Left lobe of liver (tissue), 2 donors: Measurements from ENCODE around the gene ING5. TPM values are rescaled to one million over a fixed set of nuclear protein-coding genes. Genes with fewer than 3 reads are reported as not detected.
"Not testable (repeated sequence)": the region's sequence is repeated elsewhere in the genome, so short reads cannot be mapped to it uniquely, and the experiment has no call there.

Source experiments
- ATAC-seq: fragments of 200-7000 bp; cut with Tn5 transposase; one replicate; pipeline ENCODE4 v1.9.1; 2020; ENCODE audit warnings: mild to moderate bottlenecking, moderate library complexity
- DNase-seq: peaks from one replicate; pipeline ENCODE4 v3.0.0-alpha.2; 2020; ENCODE audit warnings: low spot score
- total RNA-seq: library from RNA; stranded (reverse); gene quantifications from one replicate; pipeline ENCODE4 v1.2.1, GENCODE V29; 2021
- donor health status: DM: no; HTN: no; CAD: no; lungs with moderate emphysema.
- donor health status: DM: no; HTN: yes; CAD: no.

The ING5 gene
- total RNA-seq, 1 donor from 2014 or later: 20.7 TPM

- ATAC-seq: no peak
- DNase-seq: no peak
Observed at GRCh38 chr2:241755777-241756176, 53.9 kb downstream of the ING5 start.

DNA sequence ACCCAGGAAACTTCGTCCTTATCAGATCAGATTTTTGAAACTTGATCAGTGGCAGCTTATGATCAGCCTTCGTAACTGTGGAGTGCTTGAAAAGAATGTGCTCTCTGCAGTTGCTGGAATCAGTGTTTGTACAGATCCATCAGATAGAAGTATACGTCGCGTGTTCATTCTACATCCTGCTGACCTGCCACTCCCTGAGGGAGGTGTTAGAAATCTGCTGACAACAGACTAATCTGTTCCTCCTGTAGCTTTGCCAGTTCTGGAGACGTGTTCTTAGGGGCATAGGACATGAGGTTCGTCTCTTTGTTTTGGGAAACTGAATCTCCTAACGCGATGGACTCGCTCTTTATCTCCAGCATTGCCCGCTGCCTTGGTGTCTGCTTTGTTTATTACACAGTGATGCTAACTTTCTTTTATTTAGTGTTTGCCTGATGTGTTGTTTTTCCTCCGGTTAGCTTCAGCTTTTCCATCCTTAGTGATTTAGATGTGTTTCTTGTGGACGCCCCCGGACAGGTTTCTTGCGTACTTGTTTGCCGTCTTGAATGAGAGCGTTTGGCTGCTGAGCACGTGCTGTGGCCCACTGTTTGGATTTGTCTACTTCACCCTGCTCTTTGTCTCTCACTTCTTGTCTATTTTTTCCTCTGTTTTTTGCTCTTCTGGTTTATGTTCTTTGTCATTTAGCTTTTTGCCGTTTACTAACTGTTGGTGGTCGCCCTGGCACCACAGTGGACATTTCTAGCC is 57.4 kb downstream of the ING5 start:
- DNase-seq (no peak), ATAC-seq (no peak)

GRCh38 chr2:241759893-241760292 is 58.1 kb downstream of the ING5 start:
- ATAC-seq, DNase-seq: not testable (repeated sequence)

DNA sequence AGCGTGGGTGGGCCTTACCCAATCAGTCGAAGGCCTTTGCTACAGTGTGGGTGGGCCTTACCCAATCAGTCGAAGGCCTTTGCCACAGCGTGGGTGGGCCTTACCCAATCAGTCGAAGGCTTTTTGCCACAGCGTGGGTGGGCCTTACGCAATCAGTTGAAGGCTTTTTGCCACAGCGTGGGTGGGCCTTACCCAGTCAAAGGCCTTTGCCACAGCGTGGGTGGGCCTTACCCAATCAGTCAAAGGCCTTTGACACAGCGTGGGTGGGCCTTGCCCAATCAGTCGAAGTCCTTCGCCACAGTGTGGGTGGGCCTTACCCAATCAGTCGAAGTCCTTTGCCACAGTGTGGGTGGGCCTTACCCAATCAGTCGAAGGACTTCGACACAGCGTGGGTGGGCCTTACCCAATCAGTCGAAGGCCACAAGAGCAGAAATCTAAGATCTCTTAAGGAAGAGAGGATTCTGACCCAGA is 58.5 kb downstream of the ING5 start:
- no peak for DNase-seq
- ATAC-seq: no peak

- DNase-seq (no peak), ATAC-seq (peak; percentile 53)
Observed at GRCh38 chr2:241762321-241762932, 60.6 kb downstream of the ING5 start.

DNA sequence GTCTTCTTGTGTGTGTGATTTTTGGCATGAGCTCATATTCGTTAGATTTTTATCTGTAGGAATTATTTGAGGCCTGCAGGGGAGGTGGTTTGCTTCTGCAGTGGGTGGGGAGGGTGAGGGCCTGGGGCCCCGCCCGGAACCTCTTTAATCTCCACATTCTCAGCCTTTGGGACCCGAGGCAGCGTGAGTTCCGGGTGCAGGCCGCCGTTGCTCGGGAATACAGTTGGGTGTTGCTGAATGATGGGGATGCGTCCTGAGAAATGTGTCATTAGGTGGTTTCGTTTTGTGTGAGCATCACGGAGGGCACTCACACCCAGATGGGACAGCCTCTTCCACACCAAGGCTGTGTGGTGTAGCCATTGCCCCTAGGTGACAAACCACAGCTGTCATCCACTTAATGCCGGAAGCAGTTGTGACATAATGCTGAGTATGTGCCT is 61.1 kb downstream of the ING5 start:
- DNase-seq: no peak
- ATAC-seq: peak; percentile 10

DNA sequence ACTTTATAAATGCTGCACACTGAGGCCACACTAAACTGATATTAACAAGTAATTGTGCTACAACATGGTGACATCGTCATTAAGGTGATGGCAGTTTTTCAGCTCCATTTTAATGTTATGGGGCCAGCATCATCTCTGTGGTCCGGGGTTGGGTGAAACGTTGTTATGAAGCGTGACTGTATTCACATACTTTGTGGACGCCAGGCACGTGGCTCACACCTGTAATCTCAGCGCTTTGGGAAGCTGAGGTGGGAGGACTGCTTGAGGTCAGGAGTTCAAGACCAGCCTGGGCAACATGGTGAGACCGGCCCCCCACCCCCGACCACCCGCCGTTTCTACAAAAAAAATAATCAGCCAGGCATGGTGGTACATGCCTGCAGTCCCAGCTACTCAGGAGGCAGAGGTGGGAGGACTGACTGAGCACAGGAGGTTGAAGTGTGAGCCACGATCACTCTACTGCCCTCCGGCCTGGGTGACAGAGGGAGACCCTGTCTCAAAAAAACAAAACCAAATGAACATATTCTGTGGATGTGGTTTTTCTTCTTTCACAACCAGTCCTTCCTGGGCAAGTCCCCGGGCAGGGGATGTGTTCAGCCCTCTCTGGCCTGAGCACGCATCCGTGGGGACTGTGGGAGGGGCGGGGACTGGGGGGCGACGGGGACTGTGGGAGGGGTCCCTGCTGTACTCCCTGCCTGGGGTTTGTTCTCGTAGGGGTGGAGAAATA is 61.9 kb downstream of the ING5 start:
- ATAC-seq (no peak), DNase-seq (no peak)

DNA sequence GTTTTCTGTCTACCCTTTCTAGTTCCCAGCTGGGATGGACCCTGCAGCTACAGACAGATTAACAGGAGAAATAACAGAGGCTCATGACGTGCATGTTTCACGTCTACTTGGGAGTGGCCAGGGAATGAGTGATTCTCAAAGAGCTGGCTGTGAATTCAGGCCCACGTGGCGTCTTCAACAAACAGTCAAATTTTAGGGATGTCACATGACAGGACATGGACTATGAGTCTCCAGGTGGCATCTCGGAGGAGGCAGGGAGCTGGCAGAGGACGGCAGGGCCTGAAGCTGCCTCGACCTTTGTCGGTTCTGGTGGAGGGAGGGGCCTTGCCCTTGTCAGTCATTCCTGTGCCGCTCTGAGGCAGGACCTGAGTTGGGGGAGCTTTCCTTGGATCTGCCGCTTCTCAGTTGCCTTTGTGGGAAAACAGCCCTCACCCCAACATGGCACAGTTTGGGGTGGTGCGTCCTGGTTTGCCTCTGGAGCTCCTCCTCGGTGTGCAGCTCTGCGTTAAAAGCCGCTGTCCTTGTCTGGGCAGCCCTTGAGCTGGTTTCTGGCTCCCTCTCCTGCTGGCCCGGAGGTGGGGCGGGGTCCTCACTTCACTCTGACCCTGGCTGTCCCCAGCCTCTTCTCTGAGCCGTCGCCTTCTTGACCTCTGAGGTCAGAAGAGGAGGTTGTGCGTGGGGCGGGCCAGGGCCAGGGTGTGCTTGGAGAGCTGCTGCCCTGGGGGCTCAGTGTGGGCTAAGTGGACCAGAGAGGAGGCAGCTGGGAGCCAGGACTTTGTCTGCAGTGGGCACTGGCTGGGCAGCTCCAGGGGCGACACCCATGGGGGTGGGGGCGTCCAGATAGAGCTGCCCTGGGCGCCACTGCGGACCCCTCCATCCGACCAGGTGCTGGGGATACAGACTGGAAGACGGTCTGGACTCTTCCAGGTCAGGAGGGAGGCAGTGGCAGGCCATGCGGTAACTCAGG is 62.7 kb downstream of the ING5 start:
- ATAC-seq (peak; percentile 9), DNase-seq (peak; percentile 40)

GRCh38 chr2:241767464-241768250 is 65.8 kb downstream of the ING5 start:
- no peak for ATAC-seq
- peak; percentile 46 for DNase-seq

DNA sequence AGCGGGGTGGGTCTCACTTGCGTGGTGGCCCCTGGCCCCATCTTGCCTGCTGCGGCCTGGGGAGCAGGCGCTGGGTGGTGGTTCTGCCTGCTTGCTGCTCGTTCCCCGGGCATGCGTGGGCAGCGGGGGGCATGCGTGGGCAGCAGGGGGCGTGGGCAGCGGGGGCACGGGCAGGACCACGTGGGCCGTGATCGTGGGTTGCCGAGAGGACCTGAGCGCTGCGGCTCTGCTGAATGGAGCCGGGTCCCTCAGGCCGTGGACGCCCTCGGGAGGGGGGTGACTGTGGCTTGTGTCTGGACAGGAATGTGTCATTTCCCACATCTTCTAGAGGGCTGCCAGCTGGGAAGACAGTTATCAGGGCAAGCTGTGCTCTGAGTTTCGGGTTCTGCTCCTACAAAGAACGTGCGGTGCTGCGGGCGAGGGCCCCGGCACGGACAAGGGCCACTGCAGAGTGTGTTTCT is 66.4 kb downstream of the ING5 start:
- DNase-seq: peak; percentile 45
- ATAC-seq: no peak

DNA sequence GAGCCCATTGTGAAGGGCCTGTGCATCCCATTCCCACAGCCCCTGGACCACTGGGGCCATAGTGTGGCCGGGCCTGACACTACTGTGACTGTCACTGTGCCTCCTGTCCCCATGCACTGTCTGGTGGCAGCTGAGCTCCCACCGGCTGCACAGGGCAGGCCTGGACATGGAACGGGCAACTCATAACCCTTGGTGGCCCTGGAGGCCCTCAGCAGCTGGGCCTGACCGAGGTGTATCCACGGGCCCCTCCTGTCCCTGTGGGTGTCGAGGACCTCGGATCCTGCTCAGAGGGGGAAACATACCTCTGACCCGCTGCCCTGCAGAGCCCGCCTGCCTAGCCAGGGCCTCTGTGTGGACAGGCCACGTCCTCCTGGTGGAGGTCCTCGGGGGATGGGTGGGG is 67.0 kb downstream of the ING5 start:
- ATAC-seq (no peak), DNase-seq (peak; percentile 37)

DNA sequence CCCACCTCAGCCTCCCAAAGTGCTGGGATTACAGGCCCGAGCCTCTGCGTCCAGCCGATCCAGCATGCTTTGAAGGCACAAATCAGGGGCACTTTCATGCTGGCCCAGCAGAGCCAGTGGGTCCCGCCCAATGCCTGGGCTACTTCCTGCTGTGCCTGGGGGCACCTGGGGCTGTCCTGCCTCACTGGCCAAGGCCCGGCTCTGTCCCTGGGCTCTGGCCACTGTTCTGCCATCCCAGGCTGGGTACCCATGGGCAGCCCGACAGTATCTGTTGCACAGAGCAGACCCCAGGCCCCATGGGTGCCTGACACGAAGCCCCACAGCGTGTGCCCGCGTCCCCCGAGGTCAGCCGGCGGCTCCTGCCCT is 68.0 kb downstream of the ING5 start:
- ATAC-seq (no peak), DNase-seq (no peak)

DNA sequence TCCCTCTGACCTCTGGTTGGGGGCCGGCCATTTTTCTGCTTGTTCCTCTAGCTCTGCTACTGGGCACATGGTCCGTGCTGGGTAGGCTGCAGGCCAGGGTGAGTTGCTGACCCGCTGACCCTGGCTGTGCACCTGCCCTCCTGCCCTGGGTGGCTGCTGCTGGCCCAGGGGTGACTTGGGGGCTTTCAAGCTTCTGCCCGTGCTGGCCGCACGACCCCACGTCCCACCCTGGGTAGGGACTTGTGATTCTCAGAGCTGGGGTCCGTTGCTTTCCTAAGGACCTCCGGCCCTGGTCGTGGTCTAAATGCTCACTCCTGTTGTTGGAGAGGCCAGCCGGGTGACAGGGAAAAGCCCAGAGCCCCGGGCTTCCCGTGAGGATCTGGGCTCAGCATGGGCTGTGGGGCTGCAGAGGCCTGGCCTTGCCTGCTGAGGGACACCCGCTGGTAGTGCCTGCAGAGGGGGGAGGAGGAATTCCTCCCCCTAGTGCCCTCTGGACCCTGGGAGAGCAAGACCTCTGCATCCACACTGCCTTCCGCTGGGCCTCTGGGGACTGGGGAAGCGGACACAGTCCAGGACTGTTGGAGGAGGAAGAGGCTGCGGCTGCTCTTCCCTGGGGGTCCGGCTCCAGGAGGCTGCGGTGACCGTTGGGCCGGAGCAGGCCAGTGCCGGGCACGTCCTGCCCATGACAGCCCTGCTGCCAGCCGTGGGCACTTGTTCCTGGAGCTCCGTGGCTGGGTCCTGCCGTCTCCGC is 68.5 kb downstream of the ING5 start:
- peak; percentile 84 for ATAC-seq
- DNase-seq: peak; percentile 87

GRCh38 chr2:241770936-241771285 is 69.1 kb downstream of the ING5 start:
- no peak for ATAC-seq
- DNase-seq: no peak

DNA sequence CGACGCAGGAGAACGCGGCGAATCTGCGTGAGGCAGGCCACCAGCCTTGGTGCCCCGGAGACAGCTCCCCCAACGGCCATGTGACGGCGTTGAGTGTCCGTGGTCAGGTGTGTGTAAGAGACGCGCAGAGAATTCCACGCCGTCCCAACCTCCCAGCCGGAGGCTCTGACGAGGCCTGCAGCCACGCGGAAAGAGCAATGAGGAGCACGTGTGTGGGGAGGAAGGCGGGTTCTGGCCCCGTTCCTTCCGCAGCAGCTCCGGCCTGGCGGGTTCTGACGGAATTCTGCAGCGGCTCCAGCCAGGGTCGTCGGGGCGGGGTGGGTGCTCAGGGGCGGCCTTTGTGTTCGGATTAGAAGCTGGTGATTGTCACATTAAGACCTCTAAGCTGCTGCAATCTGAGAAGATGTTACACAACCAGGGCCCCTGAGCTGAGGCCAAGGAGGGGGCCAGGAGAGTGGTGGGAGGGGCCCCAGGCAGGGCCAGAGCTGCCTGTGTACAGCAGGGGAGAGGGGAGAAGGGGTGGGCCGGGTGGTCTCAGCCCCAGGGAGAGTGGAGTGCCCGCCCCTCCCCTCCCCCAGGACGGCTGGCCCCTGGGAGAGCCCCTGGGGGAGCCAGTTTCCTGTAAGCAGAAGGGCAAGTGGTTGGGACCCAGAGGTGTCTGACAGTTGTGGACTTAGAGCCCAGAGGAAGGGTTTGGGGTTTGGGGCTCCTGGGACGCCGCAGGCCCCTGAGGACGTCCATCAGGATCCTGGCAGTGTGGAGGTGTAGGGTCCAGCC is 69.6 kb downstream of the ING5 start:
- ATAC-seq (no peak), DNase-seq (peak; percentile 52)

DNA sequence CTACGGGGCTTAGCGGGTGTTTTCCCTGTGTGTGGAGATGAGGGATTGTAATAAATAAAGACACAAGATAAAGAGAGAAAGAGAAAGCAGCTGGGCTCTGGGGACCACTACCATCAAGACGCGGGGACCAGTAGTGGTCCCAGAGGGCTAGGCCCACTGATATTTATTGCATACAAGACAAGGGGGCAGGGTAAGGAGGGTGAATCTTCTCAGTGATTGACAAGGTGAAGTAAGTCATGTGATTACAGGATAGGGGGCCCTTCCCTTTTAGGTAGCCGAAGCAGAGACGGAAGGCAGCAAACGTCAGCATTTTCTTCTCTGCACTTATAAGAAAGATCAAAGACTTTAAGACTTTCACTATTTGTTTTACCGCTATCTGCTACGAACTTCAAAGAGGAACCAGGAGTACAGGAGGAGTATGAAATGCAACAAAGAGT is 70.2 kb downstream of the ING5 start:
- ATAC-seq (no peak), DNase-seq (no peak)

DNA sequence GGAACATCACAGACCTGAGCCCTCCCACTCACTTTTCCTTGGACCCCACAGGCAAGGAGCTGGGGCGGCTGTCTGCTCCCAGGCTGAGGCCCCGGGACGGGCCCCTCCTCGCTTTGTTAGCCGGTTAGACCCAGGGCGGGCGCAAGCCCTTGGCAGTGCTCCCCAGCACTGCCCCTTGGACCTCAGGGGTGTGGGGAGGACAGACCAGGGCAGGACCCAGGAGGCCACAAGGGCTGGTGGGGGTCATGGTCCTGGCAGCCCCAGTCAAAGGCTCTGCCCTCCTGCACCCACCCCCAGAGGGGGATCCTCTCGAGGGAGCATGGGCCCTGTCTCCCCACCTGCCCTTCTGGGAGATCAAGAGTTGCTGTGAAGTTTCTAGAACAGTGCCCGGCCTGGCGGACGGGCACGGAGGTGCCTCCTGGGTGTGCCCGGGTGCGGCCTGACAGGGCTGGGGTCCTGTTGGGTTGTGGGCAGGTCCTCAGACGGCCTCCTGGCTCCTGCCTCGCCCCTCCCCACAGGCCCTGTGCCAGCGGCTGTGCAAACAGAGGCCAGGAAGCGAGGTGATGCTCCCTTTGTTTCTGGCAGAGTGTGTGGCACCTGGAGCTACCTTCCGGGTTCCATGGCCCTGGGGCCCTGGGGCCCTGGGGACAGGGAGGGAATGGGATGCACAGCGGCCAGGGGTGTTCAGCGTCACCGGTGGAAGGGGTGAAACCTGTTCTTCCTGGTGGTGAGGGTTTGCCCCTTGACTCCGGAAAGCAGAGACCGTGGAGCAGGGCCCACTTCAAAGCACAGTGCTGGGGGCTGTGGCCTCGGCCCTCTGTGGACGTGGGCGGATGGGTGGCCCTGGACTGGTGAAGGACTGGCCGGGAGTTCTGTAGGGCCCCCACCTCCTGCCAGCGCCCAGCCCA is 71.9 kb downstream of the ING5 start:
- peak; percentile 52 for ATAC-seq
- peak; percentile 64 for DNase-seq
